Fibroblast of the aortic adventitia (primary cell): Measurements from ENCODE around the gene MRTFA. TPM values are rescaled to one million over a fixed set of nuclear protein-coding genes. Genes with fewer than 3 reads are reported as not detected.

Experiments
- DNase-seq: peaks from one replicate; pipeline ENCODE4 v3.0.0-alpha.2; 2010; ENCODE audit warnings: low read depth
- H3K4me3 ChIP-seq: 2 replicates; pipeline ENCODE4 v1.5.1; 2011; ENCODE audit warnings: low read depth, mild to moderate bottlenecking, control low read depth, low read length, moderate library complexity
- CTCF ChIP-seq: IDR thresholded peaks from 2 replicates; pipeline ENCODE4 v1.5.1; 2011; ENCODE audit warnings: mild to moderate bottlenecking, low read length, control low read depth, inconsistent platforms; ENCODE audit not compliant: insufficient read depth
- total RNA-seq: library from RNA; depleted of rRNA; stranded (reverse); fragments of >200 nt; gene quantifications from 2 replicates; pipeline ENCODE4 v1.2.3, GENCODE V29; 2012; ENCODE audit warnings: low replicate concordance

MRTFA gene
- total RNA-seq, 1 donor, result 25.8 TPM

- no peak for DNase-seq
- TF ChIP-seq CTCF, result no peak
- H3K4me3 ChIP-seq, result no peak overlapping the region
Observed at GRCh38 chr22:40421082-40421350, 215.5 kb downstream of the MRTFA start.

GRCh38 chr22:40420341-40421081 lies 216.0 kb downstream of the MRTFA start:
- TF ChIP-seq CTCF, result no peak
- no peak overlapping the region for H3K4me3 ChIP-seq
- DNase-seq, result no peak

- no peak for TF ChIP-seq CTCF
- DNase-seq, result no peak
- no peak overlapping the region for H3K4me3 ChIP-seq
Observed at GRCh38 chr22:40419718-40420117, 216.8 kb downstream of the MRTFA start.

- TF ChIP-seq CTCF, result no peak
- H3K4me3 ChIP-seq, result no peak overlapping the region
- no peak for DNase-seq
Observed at GRCh38 chr22:40418366-40419201, 217.9 kb downstream of the MRTFA start.

- no peak overlapping the region for H3K4me3 ChIP-seq
- no peak for TF ChIP-seq CTCF
- no peak for DNase-seq
Observed at GRCh38 chr22:40417881-40418280, 218.6 kb downstream of the MRTFA start.

- H3K4me3 ChIP-seq, result no peak overlapping the region
- DNase-seq, result no peak
- no peak for TF ChIP-seq CTCF
Observed at GRCh38 chr22:40417041-40417440, 219.5 kb downstream of the MRTFA start.

GRCh38 chr22:40416636-40417035 lies 219.9 kb downstream of the MRTFA start:
- no peak overlapping the region for H3K4me3 ChIP-seq
- TF ChIP-seq CTCF, result no peak
- no peak for DNase-seq
